Measurements from ENCODE around the gene NDST4.

- TF ChIP-seq CTCF (optimal IDR thresholded peaks at IDR 0.05 in 1 of 3, IDR thresholded peaks at IDR 0.05 in 1 of 3, conservative IDR thresholded peaks at IDR 0.05 in 1 of 3; ENCODE audit: extremely low read depth in 1 of 3, insufficient read depth in 2 of 3, low read length in 3 of 3) (no peak), EZH2 (IDR thresholded peaks at IDR 0.05; ENCODE audit: low read length) (no peak)
Observed at GRCh38 chr4:114860786-114861185, 252.6 kb downstream of the NDST4 start.

Data from keratinocyte (primary cell).